OCI-LY3 (cell line): ENCODE data around the gene EMID1.

ENCODE experiments used
- EZH2phosphoT487 ChIP-seq: fragments of 200-600 bp; shearing (Covaris generic); IDR thresholded peaks from 2 replicates; pipeline ENCODE4 v1.6.1; 2018; ENCODE audit warnings: antibody characterized with exemption, mixed run types, low read depth
- TF ChIP-seq, protein P1 (sequence below): fragments of 200-600, 300-600 bp; sonication (generic); IDR thresholded peaks from 2 replicates; pipeline ENCODE4 v1.5.1; 2014; ENCODE audit warnings: antibody characterized with exemption, low read length, low read depth

DNA sequence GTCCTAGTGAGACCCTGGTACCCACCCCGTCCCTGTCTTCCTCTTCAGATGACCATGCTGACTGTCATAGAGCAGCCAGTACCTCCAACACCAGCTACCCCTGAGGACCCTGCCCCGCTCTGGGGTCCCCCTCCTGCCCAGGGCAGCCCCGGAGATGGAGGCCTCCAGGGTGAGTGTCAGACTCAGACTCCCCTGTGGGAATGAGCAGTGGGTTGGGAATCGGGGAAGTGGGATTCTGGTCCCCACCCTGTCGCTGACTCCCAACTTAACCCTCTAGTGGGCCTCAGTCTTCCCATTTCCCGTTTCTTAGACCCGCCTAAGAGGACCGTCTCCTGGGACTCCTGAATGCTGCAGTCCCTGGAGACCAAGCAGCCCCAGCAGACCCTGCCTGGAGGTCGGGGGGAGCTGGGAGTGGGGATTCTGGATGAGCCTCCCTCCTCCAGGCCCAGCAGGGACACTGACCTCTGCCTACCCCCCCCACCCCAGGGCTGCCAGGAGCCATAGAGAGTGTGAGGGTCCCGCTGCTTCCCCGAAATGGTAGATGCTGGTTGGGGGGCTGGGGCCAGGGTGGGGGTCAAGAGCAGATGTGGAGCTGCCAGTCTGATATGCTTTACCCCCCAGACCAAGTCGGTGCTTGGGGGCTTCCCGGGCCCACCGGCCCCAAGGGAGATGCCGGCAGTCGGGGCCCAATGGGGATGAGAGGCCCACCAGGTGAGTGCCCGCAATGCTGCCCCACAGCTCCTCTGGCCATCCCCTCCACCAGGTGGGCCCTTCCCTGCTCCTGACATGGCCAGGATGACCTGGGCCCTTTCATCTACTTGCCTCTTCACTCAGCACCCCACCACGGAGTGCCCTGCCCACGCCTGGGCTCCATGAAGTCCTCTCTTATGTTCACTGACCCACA, 25.5 kb downstream of the EMID1 start:
- TF ChIP-seq, protein P1, sequence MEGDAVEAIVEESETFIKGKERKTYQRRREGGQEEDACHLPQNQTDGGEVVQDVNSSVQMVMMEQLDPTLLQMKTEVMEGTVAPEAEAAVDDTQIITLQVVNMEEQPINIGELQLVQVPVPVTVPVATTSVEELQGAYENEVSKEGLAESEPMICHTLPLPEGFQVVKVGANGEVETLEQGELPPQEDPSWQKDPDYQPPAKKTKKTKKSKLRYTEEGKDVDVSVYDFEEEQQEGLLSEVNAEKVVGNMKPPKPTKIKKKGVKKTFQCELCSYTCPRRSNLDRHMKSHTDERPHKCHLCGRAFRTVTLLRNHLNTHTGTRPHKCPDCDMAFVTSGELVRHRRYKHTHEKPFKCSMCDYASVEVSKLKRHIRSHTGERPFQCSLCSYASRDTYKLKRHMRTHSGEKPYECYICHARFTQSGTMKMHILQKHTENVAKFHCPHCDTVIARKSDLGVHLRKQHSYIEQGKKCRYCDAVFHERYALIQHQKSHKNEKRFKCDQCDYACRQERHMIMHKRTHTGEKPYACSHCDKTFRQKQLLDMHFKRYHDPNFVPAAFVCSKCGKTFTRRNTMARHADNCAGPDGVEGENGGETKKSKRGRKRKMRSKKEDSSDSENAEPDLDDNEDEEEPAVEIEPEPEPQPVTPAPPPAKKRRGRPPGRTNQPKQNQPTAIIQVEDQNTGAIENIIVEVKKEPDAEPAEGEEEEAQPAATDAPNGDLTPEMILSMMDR = no peak
- TF ChIP-seq EZH2phosphoT487 = no peak
